D721Med (cell line): ENCODE data around the gene MBTPS1.

Experiments
- DNase-seq: peaks from one replicate; pipeline ENCODE4 v3.0.0; 2011; ENCODE audit warnings: low spot score; ENCODE audit not compliant: insufficient read length
- FAIRE-seq: peaks from 2 replicates; lab custom pipeline; 2011; peaks lifted over from hg19 to GRCh38; lab: Jason Lieb, UNC
- CTCF ChIP-seq: IDR thresholded peaks from 2 replicates; pipeline ENCODE4 v1.5.1; 2012; ENCODE audit warnings: mild to moderate bottlenecking, control low read depth; ENCODE audit not compliant: insufficient read depth; ENCODE audit errors: missing control alignments

MBTPS1 gene

GRCh38 chr16:84040823-84041820, 75.6 kb downstream of the MBTPS1 start:
- no peak for TF ChIP-seq CTCF
- DNase-seq = no peak
- no peak for FAIRE-seq

- no peak for DNase-seq
- no peak for TF ChIP-seq CTCF
- no peak for FAIRE-seq
Measured at GRCh38 chr16:84040226-84040822, 76.4 kb downstream of the MBTPS1 start.

GRCh38 chr16:84039696-84040095, 77.0 kb downstream of the MBTPS1 start:
- DNase-seq (no peak), FAIRE-seq (no peak)
- TF ChIP-seq CTCF = no peak

GRCh38 chr16:84038469-84038868, 78.3 kb downstream of the MBTPS1 start:
- TF ChIP-seq CTCF = no peak
- no peak for FAIRE-seq
- DNase-seq = no peak

- DNase-seq = no peak
- no peak for TF ChIP-seq CTCF
- no peak for FAIRE-seq
Measured at GRCh38 chr16:84036982-84037425, 79.7 kb downstream of the MBTPS1 start.

GRCh38 chr16:84036131-84036530, 80.6 kb downstream of the MBTPS1 start:
- TF ChIP-seq CTCF = no peak

More at GRCh38 chr16:84036131-84036530, 80.6 kb downstream of the MBTPS1 start:
- no peak for FAIRE-seq
- DNase-seq = no peak
